NT2/D1 (cell line): ENCODE measurements around the gene NCF2.

Experiments
- DNase-seq: peaks from one replicate; pipeline ENCODE4 v3.0.0-alpha.2; 2011; ENCODE audit warnings: low read depth, low spot score
- H3K27me3 ChIP-seq: 2 replicates; pipeline ENCODE4 v1.6.0; 2011; ENCODE audit warnings: mild to moderate bottlenecking; ENCODE audit not compliant: insufficient read length, insufficient read depth
- H3K36me3 ChIP-seq: 2 replicates; pipeline ENCODE4 v1.6.1; 2011; ENCODE audit warnings: mild to moderate bottlenecking, low read length, mixed read lengths; ENCODE audit not compliant: insufficient read depth, insufficient read length
- H3K4me1 ChIP-seq: 2 replicates; pipeline ENCODE4 v1.5.1; 2011; ENCODE audit not compliant: insufficient read depth, insufficient read length
- H3K4me3 ChIP-seq: 2 replicates; pipeline ENCODE4 v1.5.1; 2011; ENCODE audit warnings: low read depth; ENCODE audit not compliant: insufficient read length
- H3K9ac ChIP-seq: 2 replicates; pipeline ENCODE4 v1.6.0; 2011; ENCODE audit warnings: low read depth; ENCODE audit not compliant: insufficient read length
- H3K9me3 ChIP-seq: 2 replicates; pipeline ENCODE4 v1.5.1; 2011; ENCODE audit warnings: mild to moderate bottlenecking, low read length; ENCODE audit not compliant: insufficient read depth
- SUZ12 ChIP-seq: IDR thresholded peaks from 2 replicates; pipeline ENCODE4 v1.6.1; 2011; ENCODE audit not compliant: insufficient read length, insufficient read depth; ENCODE audit errors: extremely low read depth
- YY1 ChIP-seq: IDR thresholded peaks from 2 replicates; pipeline ENCODE4 v1.6.1; 2011; ENCODE audit not compliant: insufficient read length, insufficient read depth
- ZNF274 ChIP-seq: IDR thresholded peaks from 2 replicates; pipeline ENCODE4 v1.6.1; 2011; ENCODE audit warnings: mild to moderate bottlenecking, low read depth, low read length

NCF2 gene, protein sequence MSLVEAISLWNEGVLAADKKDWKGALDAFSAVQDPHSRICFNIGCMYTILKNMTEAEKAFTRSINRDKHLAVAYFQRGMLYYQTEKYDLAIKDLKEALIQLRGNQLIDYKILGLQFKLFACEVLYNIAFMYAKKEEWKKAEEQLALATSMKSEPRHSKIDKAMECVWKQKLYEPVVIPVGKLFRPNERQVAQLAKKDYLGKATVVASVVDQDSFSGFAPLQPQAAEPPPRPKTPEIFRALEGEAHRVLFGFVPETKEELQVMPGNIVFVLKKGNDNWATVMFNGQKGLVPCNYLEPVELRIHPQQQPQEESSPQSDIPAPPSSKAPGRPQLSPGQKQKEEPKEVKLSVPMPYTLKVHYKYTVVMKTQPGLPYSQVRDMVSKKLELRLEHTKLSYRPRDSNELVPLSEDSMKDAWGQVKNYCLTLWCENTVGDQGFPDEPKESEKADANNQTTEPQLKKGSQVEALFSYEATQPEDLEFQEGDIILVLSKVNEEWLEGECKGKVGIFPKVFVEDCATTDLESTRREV

DNA sequence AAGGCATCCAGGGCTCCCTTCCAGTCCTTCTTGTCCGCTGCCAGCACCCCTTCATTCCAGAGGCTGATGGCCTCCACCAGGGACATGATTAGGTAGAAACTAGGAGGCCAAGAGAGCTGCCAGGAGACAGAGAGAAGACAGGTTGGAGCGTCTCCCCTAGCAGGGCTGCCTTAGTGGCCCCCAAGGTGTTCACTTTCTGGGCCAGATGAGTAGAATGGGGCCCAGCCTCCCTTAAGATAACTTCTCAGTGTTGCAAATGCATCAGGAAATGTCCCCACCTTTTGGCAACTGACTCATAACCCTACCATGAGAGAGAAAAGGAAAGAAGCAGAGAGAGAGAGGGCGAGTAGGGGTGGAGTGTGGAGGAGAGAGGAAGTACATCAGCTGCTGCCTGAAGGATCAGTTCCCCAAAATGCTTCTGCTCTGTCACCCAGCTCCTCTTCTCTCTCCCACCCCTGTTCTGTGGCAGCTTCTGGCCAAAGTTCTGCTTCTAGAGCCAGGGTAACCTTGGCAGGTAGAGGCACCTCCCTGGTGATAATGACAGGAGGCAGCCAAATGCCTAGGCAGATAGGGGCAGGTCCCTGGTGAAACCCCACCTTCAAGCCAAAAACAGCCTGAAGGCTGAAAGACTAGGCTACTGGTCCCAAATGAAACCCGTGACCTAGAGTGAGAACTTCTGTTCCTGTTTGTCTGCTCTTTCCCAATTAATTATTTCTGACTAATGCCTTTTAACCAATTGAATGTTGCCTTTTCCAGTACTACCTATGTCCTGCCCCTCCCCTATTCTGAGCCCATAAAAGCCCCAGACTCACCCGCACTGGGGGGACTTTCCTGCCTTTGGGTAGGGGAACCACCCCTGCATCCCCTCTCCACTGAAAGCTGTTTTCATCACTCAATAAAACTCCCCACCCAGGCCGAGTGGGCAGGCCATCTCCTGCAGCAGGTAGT, at the start of gene NCF2:
Gene NCF2 (minus strand): TSS at position 216 of the 948 bp plus-strand sequence. CDS start 130 bp downstream, at position 86.
- H3K9me3 ChIP-seq: no peaks in the 10 kb centered on the region
- no peak within 1 kb of the TSS for H3K9ac ChIP-seq
- no peak for DNase-seq
- no peaks in the 10 kb centered on the region for H3K36me3 ChIP-seq
- no peak within 1 kb of the TSS for H3K4me3 ChIP-seq
- TF ChIP-seq ZNF274 (no peak), YY1 (no peak), SUZ12 (no peak)
- H3K4me1 ChIP-seq: peaks cover 12% of the 10 kb centered on the region
- H3K27me3 ChIP-seq: no peaks in the 10 kb centered on the region

DNA sequence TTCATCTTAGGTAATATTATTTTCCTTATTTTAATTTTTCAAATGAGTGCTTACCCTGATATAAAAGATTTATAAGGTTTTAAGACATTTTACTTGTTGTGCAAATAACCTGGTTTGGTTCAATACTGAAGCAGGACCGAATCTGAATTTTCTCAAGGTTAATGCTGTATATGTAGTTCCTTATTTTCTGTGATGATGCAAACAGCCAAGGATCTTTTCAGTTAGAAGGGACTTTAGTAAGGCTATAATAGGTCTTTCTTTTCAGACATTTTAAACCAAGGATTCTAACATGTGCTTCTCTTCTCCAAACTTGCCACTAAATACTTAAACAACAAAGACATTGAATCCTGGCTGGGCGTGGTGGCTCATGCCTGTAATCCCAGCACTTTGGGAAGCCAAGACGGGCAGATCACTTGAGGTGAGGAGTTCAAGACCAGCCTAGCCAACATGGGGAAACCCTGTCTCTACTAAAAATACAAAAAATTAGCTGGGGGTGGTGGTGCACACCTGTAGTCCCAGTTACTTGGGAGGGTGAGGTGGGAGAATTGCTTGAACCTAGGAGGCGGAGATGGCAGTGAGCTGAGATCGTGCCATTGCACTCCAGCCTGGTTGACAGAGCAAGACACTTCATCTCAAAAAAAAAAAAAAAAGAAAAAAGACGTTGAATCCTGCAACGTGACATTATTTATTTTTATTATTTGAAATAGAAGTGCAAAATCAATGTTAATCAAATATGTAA, 48.6 kb upstream of the NCF2 start:
- no peak for DNase-seq
- no peaks in the 10 kb centered on the region for H3K9me3 ChIP-seq
- peaks cover 21% of the 10 kb centered on the region for H3K27me3 ChIP-seq
- peaks cover 3% of the 10 kb centered on the region for H3K4me1 ChIP-seq
- no peak overlapping the region for H3K9ac ChIP-seq
- H3K36me3 ChIP-seq: no peaks in the 10 kb centered on the region
- TF ChIP-seq ZNF274: no peak
- TF ChIP-seq SUZ12: no peak
- no peak for TF ChIP-seq YY1
- no peak overlapping the region for H3K4me3 ChIP-seq

DNA sequence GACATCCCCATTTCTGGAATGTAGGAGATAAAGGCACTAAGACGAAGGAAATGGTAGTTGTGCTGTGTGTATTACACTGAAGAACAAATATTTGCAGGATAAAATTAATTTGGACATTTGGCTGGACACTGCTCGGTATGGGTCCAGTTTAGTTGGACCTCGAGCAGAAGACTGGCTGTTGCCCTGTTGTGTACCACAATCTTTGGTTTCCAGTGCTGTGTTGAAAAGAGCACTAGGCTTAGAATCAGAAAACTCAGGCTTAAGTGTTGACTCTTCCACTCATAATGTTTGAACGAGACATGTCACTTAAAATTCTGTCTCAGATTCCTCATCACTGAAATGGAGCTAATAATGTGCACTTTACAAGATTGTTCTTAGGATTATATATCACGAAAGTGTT, 46.5 kb upstream of the NCF2 start:
- H3K27me3 ChIP-seq: peaks cover 21% of the 10 kb centered on the region
- TF ChIP-seq SUZ12: no peak
- no peak for TF ChIP-seq ZNF274
- TF ChIP-seq YY1: no peak
- H3K4me3 ChIP-seq: peak overlapping the region; percentile 92
- no peaks in the 10 kb centered on the region for H3K9me3 ChIP-seq
- no peak for DNase-seq
- H3K9ac ChIP-seq: no peak overlapping the region
- peaks cover 3% of the 10 kb centered on the region for H3K4me1 ChIP-seq
- H3K36me3 ChIP-seq: peaks cover 8% of the 10 kb centered on the region

DNA sequence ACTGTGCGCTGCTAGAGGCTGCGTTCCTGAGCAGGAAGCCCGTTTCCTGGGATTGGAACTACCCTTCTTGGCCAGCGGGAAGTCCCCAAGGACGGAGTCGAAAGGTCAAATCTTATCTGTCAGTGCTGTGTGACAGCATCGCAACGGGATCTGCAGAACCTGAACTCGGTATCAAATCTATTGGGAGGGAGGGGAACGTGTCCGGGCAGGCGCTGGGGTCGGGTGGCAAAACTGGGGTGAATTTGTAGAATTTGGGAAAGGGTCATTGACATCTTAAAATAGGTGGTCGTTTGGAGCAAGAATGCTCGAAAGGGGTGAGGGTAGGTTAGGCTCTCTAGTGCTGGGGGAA, 46.0 kb upstream of the NCF2 start:
- peak overlapping the region; percentile 27 for H3K9ac ChIP-seq
- H3K4me3 ChIP-seq: peak overlapping the region; percentile 92
- peaks cover 12% of the 10 kb centered on the region for H3K36me3 ChIP-seq
- no peak for TF ChIP-seq SUZ12
- TF ChIP-seq ZNF274: no peak
- TF ChIP-seq YY1: no peak
- no peak for DNase-seq
- H3K4me1 ChIP-seq: peaks cover 3% of the 10 kb centered on the region
- no peaks in the 10 kb centered on the region for H3K9me3 ChIP-seq
- H3K27me3 ChIP-seq: peaks cover 21% of the 10 kb centered on the region

DNA sequence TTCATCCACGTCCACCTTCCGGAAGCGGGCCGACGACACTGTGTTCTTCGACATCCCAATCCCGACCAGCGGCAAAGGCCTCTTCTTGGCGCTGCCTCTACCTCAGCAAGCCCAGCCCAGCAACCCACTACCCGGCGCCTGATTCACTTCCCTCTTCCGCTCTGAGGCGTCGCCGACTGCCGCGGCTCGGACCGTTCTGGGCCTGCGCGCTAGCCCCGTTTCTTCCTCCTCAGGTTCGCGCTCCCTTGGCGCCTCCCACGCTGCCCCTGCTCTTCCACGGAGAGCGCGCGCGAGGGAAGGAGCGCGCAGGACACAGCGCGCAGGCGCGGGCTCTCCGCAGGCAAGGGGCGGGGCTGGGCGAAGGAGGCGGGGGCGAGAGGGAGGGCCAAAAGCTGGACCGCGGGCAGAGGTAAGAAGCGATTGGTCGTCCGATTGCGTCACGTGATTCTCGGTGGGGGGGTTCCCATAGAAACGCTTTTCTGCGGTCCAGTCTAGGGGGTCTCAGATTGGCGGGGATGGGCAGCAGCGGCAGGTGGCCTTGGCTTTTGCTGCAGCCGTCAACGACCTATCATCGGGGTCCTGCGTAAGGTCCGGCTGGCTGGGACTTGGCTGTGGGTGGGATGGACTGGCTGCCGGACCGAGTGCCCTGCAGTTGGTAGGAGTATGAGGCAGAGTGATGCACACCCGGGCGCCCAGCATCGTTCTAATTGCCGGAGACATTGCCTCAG, 45.5 kb upstream of the NCF2 start, which contains the start of gene ARPC5:
Gene ARPC5 (minus strand): TSS at position 178 of the 728 bp plus-strand sequence. CDS start 124 bp downstream, at position 54.
- no peaks in the 10 kb centered on the region for H3K9me3 ChIP-seq
- peaks cover 3% of the 10 kb centered on the region for H3K4me1 ChIP-seq
- TF ChIP-seq SUZ12: no peak
- TF ChIP-seq YY1: no peak
- no peak for TF ChIP-seq ZNF274
- peaks cover 21% of the 10 kb centered on the region for H3K27me3 ChIP-seq
- H3K4me3 ChIP-seq: peak within 1 kb of the TSS; percentile 92
- H3K36me3 ChIP-seq: peaks cover 14% of the 10 kb centered on the region
- DNase-seq: peak; percentile 92
- H3K9ac ChIP-seq: peak within 1 kb of the TSS; percentile 96

DNA sequence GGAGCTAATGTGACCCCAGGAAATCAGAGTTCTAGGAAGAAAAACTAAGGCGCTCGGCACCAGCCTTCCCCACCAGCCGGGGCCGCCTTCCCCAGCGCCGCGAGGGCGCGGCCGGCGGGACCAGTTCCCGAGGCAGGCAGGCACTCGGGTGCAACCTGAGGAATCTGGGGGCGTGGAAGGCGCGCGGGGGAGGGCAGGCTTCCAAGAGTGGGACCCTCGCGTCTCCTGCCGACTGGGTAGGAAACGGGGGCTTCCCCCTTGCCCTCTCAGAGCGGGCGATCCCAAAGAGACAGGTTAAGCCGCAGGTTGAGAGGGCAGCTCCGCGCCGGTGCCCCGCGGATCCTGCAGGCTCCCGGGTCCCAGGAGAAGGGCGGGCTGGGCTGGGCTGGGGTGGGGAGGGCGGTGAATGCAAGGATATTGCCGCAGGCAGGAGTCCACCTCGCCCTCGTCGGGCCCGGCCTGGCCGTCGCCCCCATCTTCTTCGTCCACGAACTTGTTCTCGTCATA, 44.9 kb upstream of the NCF2 start:
- Histone ChIP-seq H3K4me3 (peak overlapping the region; percentile 92), H3K9ac (peak overlapping the region; percentile 96), H3K9me3 (no peaks in the 10 kb centered on the region), H3K4me1 (peaks cover 3% of the 10 kb centered on the region), H3K36me3 (peaks cover 21% of the 10 kb centered on the region), H3K27me3 (peaks cover 21% of the 10 kb centered on the region)
- no peak for TF ChIP-seq YY1
- TF ChIP-seq SUZ12: no peak
- TF ChIP-seq ZNF274: no peak
- DNase-seq: no peak
